H1 (cell line): ENCODE data around the gene GDPD5.

Experiments used
- BCL11A ChIP-seq, 2 experiments: IDR thresholded peaks; one replicate each; pipeline ENCODE4 v1.6.1; 2011; ENCODE audit warnings: low read depth in 2 of 2, low read length in 2 of 2, mild to moderate bottlenecking in 2 of 2
- CBX5 ChIP-seq: fragments of 300-800, 300-1000 bp; sonication (generic); IDR thresholded peaks from 2 replicates; pipeline ENCODE4 v1.7.1; 2016; ENCODE audit warnings: antibody characterized with exemption, low read length, low read depth
- KDM1A ChIP-seq: fragments of 200-600, 300-600 bp; sonication (generic); IDR thresholded peaks from 2 replicates; pipeline ENCODE4 v1.7.1; 2016; ENCODE audit warnings: mild to moderate bottlenecking, low read length, borderline replicate concordance
- POLR2A ChIP-seq, 2 experiments: IDR thresholded peaks; 1 replicate in 1 of 2; 2 replicates in 1 of 2; pipeline ENCODE4 v1.6.1; 2011; ENCODE audit warnings: low read depth in 2 of 2, low read length in 2 of 2, mild to moderate bottlenecking in 2 of 2; ENCODE audit errors: control extremely low read depth in 1 of 2
- POLR2AphosphoS5 ChIP-seq: IDR thresholded peaks from 2 replicates; pipeline ENCODE4 v1.6.1; 2011; ENCODE audit warnings: low read depth, low read length
- RXRA ChIP-seq: IDR thresholded peaks from 2 replicates; pipeline ENCODE4 v1.6.1; 2011; ENCODE audit warnings: low read depth, mild to moderate bottlenecking, low read length, moderate library complexity; ENCODE audit not compliant: insufficient read depth
- TCF12 ChIP-seq: IDR thresholded peaks from 2 replicates; pipeline ENCODE4 v1.6.1; 2011; ENCODE audit warnings: low read depth, mild to moderate bottlenecking, low read length
- TEAD4 ChIP-seq: IDR thresholded peaks from 2 replicates; pipeline ENCODE4 v1.6.1; 2012; ENCODE audit warnings: low read depth, low read length, inconsistent platforms, mixed read lengths
- YY1 ChIP-seq: IDR thresholded peaks from 2 replicates; pipeline ENCODE4 v1.6.1; 2011; ENCODE audit warnings: low read depth, mild to moderate bottlenecking, low read length
- TF ChIP-seq, protein P1 (sequence below), 3 experiments: IDR thresholded peaks; 1 replicate in 2 of 3; 2 replicates in 1 of 3; pipeline versions ENCODE4 v1.5.1 to v1.6.1; 2011; ENCODE audit warnings: low read length in 3 of 3, mild to moderate bottlenecking in 3 of 3, inconsistent platforms in 2 of 3, low read depth in 1 of 3, moderate library complexity in 1 of 3; ENCODE audit not compliant: insufficient read depth in 1 of 3; ENCODE audit errors: control extremely low read depth in 1 of 3
- TF ChIP-seq, protein P2 (sequence below): IDR thresholded peaks from 2 replicates; pipeline ENCODE4 v1.6.1; 2011; ENCODE audit warnings: low read length, improper control_type of control experiment

DNA sequence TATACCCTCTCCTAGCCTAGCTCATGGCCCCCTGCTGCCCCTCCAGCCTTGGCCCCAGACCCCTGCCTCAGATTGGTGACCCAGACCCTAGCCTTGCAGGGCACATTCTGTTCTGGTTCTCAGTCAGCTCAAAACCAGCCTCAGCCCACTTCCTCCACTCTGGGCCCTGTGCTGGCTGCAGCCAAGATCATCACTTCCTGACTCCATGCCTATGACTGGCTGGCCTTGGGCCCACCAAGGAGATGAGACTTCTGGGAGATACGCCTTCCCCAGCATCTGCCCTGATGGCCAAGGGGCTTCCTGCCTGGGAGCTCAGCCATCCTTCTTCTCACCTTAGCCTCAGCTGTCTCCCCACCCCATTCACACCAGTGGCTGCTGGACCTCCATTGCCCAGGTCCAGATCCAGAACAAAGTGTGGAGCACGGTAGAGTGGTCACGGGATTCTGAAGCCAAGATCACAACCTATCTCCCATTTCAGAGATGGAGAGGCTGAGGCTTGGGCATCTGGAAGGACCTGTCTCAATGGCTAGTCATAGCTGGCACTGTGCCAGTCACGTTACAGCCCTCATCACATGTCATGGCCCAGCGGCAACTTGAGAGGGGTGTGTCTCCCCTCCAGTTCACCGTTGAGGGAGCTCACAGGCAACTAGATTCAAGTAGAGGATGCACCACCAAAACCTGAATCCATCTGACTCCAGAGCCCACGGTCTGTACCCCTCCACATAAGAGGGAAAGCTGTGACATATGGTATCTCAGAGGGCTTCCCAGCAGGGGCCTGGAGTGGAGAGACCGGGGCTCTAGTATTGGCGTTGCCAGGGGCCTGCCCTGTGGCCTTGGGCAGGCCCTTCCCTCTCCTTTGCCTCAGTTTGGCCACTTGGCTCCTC lies 49.7 kb downstream of the GDPD5 start:
- TF ChIP-seq, protein P1, sequence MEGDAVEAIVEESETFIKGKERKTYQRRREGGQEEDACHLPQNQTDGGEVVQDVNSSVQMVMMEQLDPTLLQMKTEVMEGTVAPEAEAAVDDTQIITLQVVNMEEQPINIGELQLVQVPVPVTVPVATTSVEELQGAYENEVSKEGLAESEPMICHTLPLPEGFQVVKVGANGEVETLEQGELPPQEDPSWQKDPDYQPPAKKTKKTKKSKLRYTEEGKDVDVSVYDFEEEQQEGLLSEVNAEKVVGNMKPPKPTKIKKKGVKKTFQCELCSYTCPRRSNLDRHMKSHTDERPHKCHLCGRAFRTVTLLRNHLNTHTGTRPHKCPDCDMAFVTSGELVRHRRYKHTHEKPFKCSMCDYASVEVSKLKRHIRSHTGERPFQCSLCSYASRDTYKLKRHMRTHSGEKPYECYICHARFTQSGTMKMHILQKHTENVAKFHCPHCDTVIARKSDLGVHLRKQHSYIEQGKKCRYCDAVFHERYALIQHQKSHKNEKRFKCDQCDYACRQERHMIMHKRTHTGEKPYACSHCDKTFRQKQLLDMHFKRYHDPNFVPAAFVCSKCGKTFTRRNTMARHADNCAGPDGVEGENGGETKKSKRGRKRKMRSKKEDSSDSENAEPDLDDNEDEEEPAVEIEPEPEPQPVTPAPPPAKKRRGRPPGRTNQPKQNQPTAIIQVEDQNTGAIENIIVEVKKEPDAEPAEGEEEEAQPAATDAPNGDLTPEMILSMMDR (IDR thresholded peaks at IDR 0.05; ENCODE audit: control extremely low read depth in 1 of 3, insufficient read depth in 1 of 3, low read depth in 1 of 3, low read length in 3 of 3), result no peak
- no peak for TF ChIP-seq POLR2A (IDR thresholded peaks at IDR 0.05; ENCODE audit: control extremely low read depth in 1 of 2, low read depth in 2 of 2, low read length in 2 of 2)
- TF ChIP-seq, protein P2, sequence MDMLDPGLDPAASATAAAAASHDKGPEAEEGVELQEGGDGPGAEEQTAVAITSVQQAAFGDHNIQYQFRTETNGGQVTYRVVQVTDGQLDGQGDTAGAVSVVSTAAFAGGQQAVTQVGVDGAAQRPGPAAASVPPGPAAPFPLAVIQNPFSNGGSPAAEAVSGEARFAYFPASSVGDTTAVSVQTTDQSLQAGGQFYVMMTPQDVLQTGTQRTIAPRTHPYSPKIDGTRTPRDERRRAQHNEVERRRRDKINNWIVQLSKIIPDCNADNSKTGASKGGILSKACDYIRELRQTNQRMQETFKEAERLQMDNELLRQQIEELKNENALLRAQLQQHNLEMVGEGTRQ, result no peak
- no peak for TF ChIP-seq POLR2AphosphoS5
- TF ChIP-seq RXRA, result no peak
- no peak for TF ChIP-seq YY1
- no peak for TF ChIP-seq KDM1A
- TF ChIP-seq CBX5, result no peak
- no peak for TF ChIP-seq TCF12
- no peak for TF ChIP-seq BCL11A (IDR thresholded peaks at IDR 0.05; ENCODE audit: low read depth in 2 of 2, low read length in 2 of 2)
- TF ChIP-seq TEAD4, result no peak
